Chondrocyte (in vitro differentiated cells): ENCODE measurements around the gene CNTNAP5. TPM values are rescaled to one million over a fixed set of nuclear protein-coding genes. Genes with fewer than 3 reads are reported as not detected.

Experiments
- DNase-seq: peaks from one replicate; pipeline ENCODE4 v3.0.0; 2021; ENCODE audit warnings: mixed read lengths, low spot score
- H3K27ac Mint-ChIP-seq: one replicate; pipeline ENCODE4 v1.8.0; 2021; ENCODE audit warnings: mild to moderate bottlenecking, moderate library complexity, mixed read lengths; ENCODE audit not compliant: unreplicated experiment
- H3K27me3 Mint-ChIP-seq: 2 replicates; pipeline ENCODE4 v1.8.0; 2021; ENCODE audit warnings: low read depth, mixed read lengths
- H3K36me3 Mint-ChIP-seq: 2 replicates; pipeline ENCODE4 v1.8.0; 2021; ENCODE audit warnings: low read depth, mixed read lengths
- H3K4me1 Mint-ChIP-seq: 2 replicates; pipeline ENCODE4 v1.8.0; 2021; ENCODE audit warnings: low read depth, mild to moderate bottlenecking, mixed read lengths
- H3K4me3 Mint-ChIP-seq: one replicate; pipeline ENCODE4 v1.8.0; 2021; ENCODE audit warnings: mild to moderate bottlenecking, moderate library complexity, mixed read lengths; ENCODE audit not compliant: unreplicated experiment
- H3K9me3 Mint-ChIP-seq: 2 replicates; pipeline ENCODE4 v1.8.0; 2021; ENCODE audit warnings: low read depth, mixed read lengths
- CTCF ChIP-seq: fragments of 200-600 bp; sonication (generic); IDR thresholded peaks from 2 replicates; pipeline ENCODE4 v1.5.0; 2021; ENCODE audit warnings: antibody characterized with exemption, mild to moderate bottlenecking, moderate library complexity
- total RNA-seq: library from RNA; stranded (reverse); gene quantifications from 3 replicates; pipeline ENCODE4 v1.2.1, GENCODE V29; 2021

Gene CNTNAP5
- total RNA-seq, 1 donor from 2014 or later: not detected

- Mint-ChIP-seq H3K4me1 (no peaks in the 10 kb centered on the region), H3K9me3 (peaks cover 2% of the 10 kb centered on the region), H3K27me3 (no peaks in the 10 kb centered on the region), H3K27ac (no peak overlapping the region), H3K36me3 (no peaks in the 10 kb centered on the region), H3K4me3 (no peak overlapping the region)
- no peak for TF ChIP-seq CTCF
- DNase-seq: no peak
Observed at GRCh38 chr2:124165698-124166097, 140.6 kb downstream of the CNTNAP5 start.

GRCh38 chr2:124171472-124172063 is 146.5 kb downstream of the CNTNAP5 start:
- no peak for DNase-seq
- Mint-ChIP-seq H3K27ac (no peak overlapping the region), H3K27me3 (no peaks in the 10 kb centered on the region), H3K9me3 (peaks cover 11% of the 10 kb centered on the region), H3K4me3 (no peak overlapping the region), H3K4me1 (no peaks in the 10 kb centered on the region), H3K36me3 (no peaks in the 10 kb centered on the region)
- no peak for TF ChIP-seq CTCF

GRCh38 chr2:124178719-124179118 is 153.6 kb downstream of the CNTNAP5 start:
- H3K4me3 Mint-ChIP-seq: no peak overlapping the region
- no peaks in the 10 kb centered on the region for H3K4me1 Mint-ChIP-seq
- no peak for TF ChIP-seq CTCF
- peaks cover 8% of the 10 kb centered on the region for H3K9me3 Mint-ChIP-seq
- no peaks in the 10 kb centered on the region for H3K36me3 Mint-ChIP-seq
- H3K27me3 Mint-ChIP-seq: no peaks in the 10 kb centered on the region
- H3K27ac Mint-ChIP-seq: no peak overlapping the region
- no peak for DNase-seq

- Mint-ChIP-seq H3K4me1 (no peaks in the 10 kb centered on the region), H3K4me3 (no peak overlapping the region), H3K27me3 (no peaks in the 10 kb centered on the region), H3K36me3 (no peaks in the 10 kb centered on the region), H3K27ac (no peak overlapping the region), H3K9me3 (peaks cover 2% of the 10 kb centered on the region)
- no peak for TF ChIP-seq CTCF
- DNase-seq: no peak
Observed at GRCh38 chr2:124180635-124181034, 155.5 kb downstream of the CNTNAP5 start.

- H3K27ac Mint-ChIP-seq: no peak overlapping the region
- no peak for DNase-seq
- H3K27me3 Mint-ChIP-seq: no peaks in the 10 kb centered on the region
- H3K4me3 Mint-ChIP-seq: no peak overlapping the region
- H3K36me3 Mint-ChIP-seq: no peaks in the 10 kb centered on the region
- H3K4me1 Mint-ChIP-seq: no peaks in the 10 kb centered on the region
- H3K9me3 Mint-ChIP-seq: no peaks in the 10 kb centered on the region
- no peak for TF ChIP-seq CTCF
Observed at GRCh38 chr2:124186801-124187200, 161.7 kb downstream of the CNTNAP5 start.
